Activated effector memory CD4-positive, alpha-beta T cell treated with Interleukin-2 at 50 U/mL for 16 hours (primary cell): ENCODE measurements around the gene PAFAH1B2.

Experiments used
- DNase-seq: peaks from one replicate; pipeline ENCODE4 v3.0.0-alpha.2; 2020

The PAFAH1B2 gene

GRCh38 chr11:117225553-117226170, 81.6 kb downstream of the PAFAH1B2 start:
- no peak for DNase-seq
